Ectodermal cell (in vitro differentiated cells): Measurements from ENCODE around the gene RSPH1.

ENCODE experiments used
- H3K27ac ChIP-seq: 2 replicates; pipeline ENCODE4 v1.7.0; 2013; ENCODE audit warnings: mild to moderate bottlenecking, low read depth, low read length; ENCODE audit not compliant: insufficient read depth, poor library complexity, severe bottlenecking
- H3K27me3 ChIP-seq: 2 replicates; pipeline ENCODE4 v1.7.0; 2013; ENCODE audit warnings: mild to moderate bottlenecking, low read length; ENCODE audit not compliant: insufficient read depth, control insufficient read depth, poor library complexity, severe bottlenecking
- H3K36me3 ChIP-seq: one replicate; pipeline ENCODE4 v1.7.0; 2013; ENCODE audit warnings: low read length; ENCODE audit not compliant: control insufficient read depth, insufficient read depth
- H3K4me1 ChIP-seq: one replicate; pipeline ENCODE4 v1.7.0; 2013; ENCODE audit warnings: low read length; ENCODE audit not compliant: control insufficient read depth, insufficient read depth
- H3K4me3 ChIP-seq: 2 replicates; pipeline ENCODE4 v1.7.0; 2013; ENCODE audit warnings: low read depth, low read length, control low read depth; ENCODE audit not compliant: insufficient read depth
- H3K9me3 ChIP-seq: 2 replicates; pipeline ENCODE4 v1.7.0; 2013; ENCODE audit warnings: mild to moderate bottlenecking, low read length, moderate library complexity; ENCODE audit not compliant: control insufficient read depth
- WGBS, 2 experiments: methylation state at CpG; one replicate each; pipeline ENCODE4 v1.1.7; 2013; ENCODE audit warnings: missing lambda C conversion rate in 2 of 2; 5-methylcytosine and 5-hydroxymethylcytosine counted together

The RSPH1 gene

GRCh38 chr21:42451941-42452340 is 44.1 kb downstream of the RSPH1 start:
- Histone ChIP-seq H3K4me3 (no peak overlapping the region), H3K27ac (no peak overlapping the region), H3K27me3 (no peaks in the 10 kb centered on the region), H3K9me3 (no peaks in the 10 kb centered on the region), H3K36me3 (no peaks in the 10 kb centered on the region), H3K4me1 (no peaks in the 10 kb centered on the region)
- WGBS, 2 experiments: 93 to 94% methylated on average over 8 of the region's 9 CpGs

- no peaks in the 10 kb centered on the region for H3K9me3 ChIP-seq
- H3K36me3 ChIP-seq: no peaks in the 10 kb centered on the region
- H3K4me3 ChIP-seq: no peak overlapping the region
- no peaks in the 10 kb centered on the region for H3K27me3 ChIP-seq
- H3K4me1 ChIP-seq: no peaks in the 10 kb centered on the region
- H3K27ac ChIP-seq: no peak overlapping the region
- WGBS, 2 experiments: 93 to 94% methylated on average over 3 of the region's 3 CpGs
Measured at GRCh38 chr21:42448686-42449085, 47.3 kb downstream of the RSPH1 start.

GRCh38 chr21:42447732-42448131 is 48.3 kb downstream of the RSPH1 start:
- H3K9me3 ChIP-seq: no peaks in the 10 kb centered on the region
- 90 to 92% methylated on average over 10 of the region's 10 CpGs for WGBS, 2 experiments
- H3K27me3 ChIP-seq: no peaks in the 10 kb centered on the region
- no peaks in the 10 kb centered on the region for H3K36me3 ChIP-seq
- H3K27ac ChIP-seq: no peak overlapping the region
- no peak overlapping the region for H3K4me3 ChIP-seq
- no peaks in the 10 kb centered on the region for H3K4me1 ChIP-seq

- H3K4me3 ChIP-seq: no peak overlapping the region
- WGBS, 2 experiments: 90 to 91% methylated on average over 14 of the region's 14 CpGs
Measured at GRCh38 chr21:42447182-42447581, 48.8 kb downstream of the RSPH1 start.

GRCh38 chr21:42446531-42446930 is 49.5 kb downstream of the RSPH1 start:
- H3K27ac ChIP-seq: no peak overlapping the region
- H3K27me3 ChIP-seq: no peaks in the 10 kb centered on the region
- no peaks in the 10 kb centered on the region for H3K4me1 ChIP-seq
- no peak overlapping the region for H3K4me3 ChIP-seq
- no peaks in the 10 kb centered on the region for H3K9me3 ChIP-seq
- 95 to 97% methylated on average over 4 of the region's 4 CpGs for WGBS, 2 experiments
- H3K36me3 ChIP-seq: no peaks in the 10 kb centered on the region

More at GRCh38 chr21:42447182-42447581, 48.8 kb downstream of the RSPH1 start:
- Histone ChIP-seq H3K9me3 (no peaks in the 10 kb centered on the region), H3K27ac (no peak overlapping the region), H3K4me1 (no peaks in the 10 kb centered on the region), H3K36me3 (no peaks in the 10 kb centered on the region), H3K27me3 (no peaks in the 10 kb centered on the region)

GRCh38 chr21:42445311-42445710 is 50.7 kb downstream of the RSPH1 start:
- no peak overlapping the region for H3K27ac ChIP-seq
- no peaks in the 10 kb centered on the region for H3K27me3 ChIP-seq
- no peaks in the 10 kb centered on the region for H3K9me3 ChIP-seq
- no peaks in the 10 kb centered on the region for H3K36me3 ChIP-seq
- H3K4me3 ChIP-seq: no peak overlapping the region
- no peaks in the 10 kb centered on the region for H3K4me1 ChIP-seq
- 90% methylated on average over 7 of the region's 7 CpGs for WGBS, 2 experiments

- H3K27ac ChIP-seq: no peak overlapping the region
- H3K4me3 ChIP-seq: no peak overlapping the region
- no peaks in the 10 kb centered on the region for H3K4me1 ChIP-seq
- no peaks in the 10 kb centered on the region for H3K27me3 ChIP-seq
- no peaks in the 10 kb centered on the region for H3K9me3 ChIP-seq
- WGBS, 2 experiments: 91 to 93% methylated on average over 10 of the region's 10 CpGs
- no peaks in the 10 kb centered on the region for H3K36me3 ChIP-seq
Measured at GRCh38 chr21:42444745-42445059, 51.3 kb downstream of the RSPH1 start.

GRCh38 chr21:42443876-42444744 is 51.9 kb downstream of the RSPH1 start:
- H3K4me3 ChIP-seq: no peak overlapping the region
- no peaks in the 10 kb centered on the region for H3K4me1 ChIP-seq
- 89 to 91% methylated on average over 34 of the region's 34 CpGs for WGBS, 2 experiments
- no peaks in the 10 kb centered on the region for H3K9me3 ChIP-seq
- H3K27me3 ChIP-seq: no peaks in the 10 kb centered on the region
- H3K36me3 ChIP-seq: no peaks in the 10 kb centered on the region
- H3K27ac ChIP-seq: no peak overlapping the region

GRCh38 chr21:42443181-42443785 is 52.7 kb downstream of the RSPH1 start:
- Histone ChIP-seq H3K4me3 (no peak overlapping the region), H3K27ac (no peak overlapping the region), H3K9me3 (no peaks in the 10 kb centered on the region), H3K27me3 (no peaks in the 10 kb centered on the region), H3K4me1 (no peaks in the 10 kb centered on the region), H3K36me3 (no peaks in the 10 kb centered on the region)
- 90 to 92% methylated on average over 15 of the region's 15 CpGs for WGBS, 2 experiments

GRCh38 chr21:42441963-42442362 is 54.1 kb downstream of the RSPH1 start:
- Histone ChIP-seq H3K9me3 (no peaks in the 10 kb centered on the region), H3K4me3 (no peak overlapping the region), H3K36me3 (no peaks in the 10 kb centered on the region), H3K4me1 (no peaks in the 10 kb centered on the region), H3K27ac (no peak overlapping the region), H3K27me3 (no peaks in the 10 kb centered on the region)
- WGBS, 2 experiments: 85 to 87% methylated on average over 6 of the region's 6 CpGs
